OCI-LY7 (cell line): ENCODE measurements around the gene EMP1. TPM values are rescaled to one million over a fixed set of nuclear protein-coding genes. Genes with fewer than 3 reads are reported as not detected.

Experiments
- BruUV-seq: library from RNA; stranded (reverse); fragments of 400-500 nt; replicated peaks from 2 replicates; lab custom pipeline; 2021; lab: Mats Ljungman, UMichigan
- CTCF ChIA-PET: fragments of 300-600 bp; sonication (Branson Sonifier 250); formaldehyde crosslinking; loops from one replicate; lab custom pipeline; 2022; ENCODE audit warnings: antibody characterized with exemption; ENCODE audit not compliant: unreplicated experiment; lab: Charles Lee
- POLR2A ChIA-PET: fragments of 300-600 bp; sonication (Branson Sonifier 250); formaldehyde crosslinking; loops from one replicate; lab custom pipeline; 2022; ENCODE audit warnings: antibody characterized with exemption; lab: Charles Lee
- DNase-seq: peaks from one replicate; pipeline ENCODE4 v3.0.0-alpha.2; 2015; ENCODE audit warnings: low spot score
- H2AFZ ChIP-seq: fragments of 200-600 bp; sonication (generic), shearing (Covaris generic); 2 replicates; pipeline ENCODE4 v1.6.1; 2014; ENCODE audit warnings: mild to moderate bottlenecking, antibody characterized with exemption, low read length, moderate library complexity
- H3K27ac ChIP-seq: fragments of 200-600 bp; sonication (generic); 2 replicates; pipeline ENCODE4 v1.5.1; 2014; ENCODE audit warnings: mixed run types, low read depth, mild to moderate bottlenecking, moderate library complexity, low read length, inconsistent platforms; ENCODE audit not compliant: poor library complexity, severe bottlenecking
- H3K36me3 ChIP-seq: fragments of 200-600 bp; sonication (generic); 2 replicates; pipeline ENCODE4 v1.6.1; 2014; ENCODE audit warnings: mild to moderate bottlenecking, antibody characterized with exemption, low read length, moderate library complexity, mixed read lengths; ENCODE audit not compliant: insufficient read depth
- H3K4me1 ChIP-seq: fragments of 200-600 bp; sonication (generic); 2 replicates; pipeline ENCODE4 v1.5.1; 2014; ENCODE audit warnings: mild to moderate bottlenecking, low read length; ENCODE audit not compliant: insufficient read depth, poor library complexity, severe bottlenecking
- H3K4me2 ChIP-seq: fragments of 200-600 bp; sonication (generic); 2 replicates; pipeline ENCODE4 v1.6.1; 2014; ENCODE audit warnings: mild to moderate bottlenecking, low read length
- H3K4me3 ChIP-seq: fragments of 200-600 bp; sonication (generic); 2 replicates; pipeline ENCODE4 v1.5.1; 2014; ENCODE audit warnings: mild to moderate bottlenecking, low read depth, low read length; ENCODE audit not compliant: poor library complexity, severe bottlenecking
- H3K79me2 ChIP-seq: fragments of 200-600 bp; sonication (generic); 2 replicates; pipeline ENCODE4 v1.6.1; 2016; ENCODE audit warnings: low read depth, mild to moderate bottlenecking, low read length, moderate library complexity, mixed read lengths; ENCODE audit not compliant: insufficient read depth
- H3K9me2 ChIP-seq: fragments of 200-600 bp; sonication (generic); 2 replicates; pipeline ENCODE4 v1.6.1; 2016; ENCODE audit warnings: mild to moderate bottlenecking, low read length, mixed read lengths; ENCODE audit not compliant: insufficient read depth
- H3K9me3 ChIP-seq: fragments of 200-600 bp; sonication (generic); 2 replicates; pipeline ENCODE4 v1.6.1; 2014; ENCODE audit warnings: mild to moderate bottlenecking, mixed run types, low read length, mixed read lengths
- H4K20me1 ChIP-seq: fragments of 200-600 bp; sonication (generic); 2 replicates; pipeline ENCODE4 v1.6.1; 2014; ENCODE audit warnings: mild to moderate bottlenecking, antibody characterized with exemption, low read length, moderate library complexity, mixed read lengths; ENCODE audit not compliant: insufficient read depth
- CTCF ChIP-seq: fragments of 200-600 bp; sonication (generic); conservative IDR thresholded peaks from 2 replicates; pipeline ENCODE4 v1.5.1; 2014; ENCODE audit warnings: mild to moderate bottlenecking, antibody characterized with exemption, low read length, moderate library complexity, mixed read lengths
- EZH2phosphoT487 ChIP-seq: fragments of 200-600 bp; sonication (generic); IDR thresholded peaks from 2 replicates; pipeline ENCODE4 v1.6.1; 2018; ENCODE audit warnings: low read depth, borderline replicate concordance, mild to moderate bottlenecking, mixed run types, antibody characterized with exemption, low read length, moderate library complexity, mixed read lengths
- intact Hi-C: fragments of 100-400 bp; cut with micrococcal nuclease; formaldehyde crosslinking; loops from one replicate; pipeline ENCODE4 v1.10.0; 2022; ENCODE audit not compliant: unreplicated experiment
- total RNA-seq, 2 experiments: library from RNA; depleted of rRNA in 1 of 2; stranded (reverse); fragments of >200 nt in 1 of 2; shearing (Covaris generic) in 1 of 2; gene quantifications; 2 replicates each; pipeline ENCODE4 v1.2.3, GENCODE V29; 2014 to 2022

Gene EMP1
- total RNA-seq, 2 experiments from 2014 or later = 0.40 TPM; not detected in 1

DNA sequence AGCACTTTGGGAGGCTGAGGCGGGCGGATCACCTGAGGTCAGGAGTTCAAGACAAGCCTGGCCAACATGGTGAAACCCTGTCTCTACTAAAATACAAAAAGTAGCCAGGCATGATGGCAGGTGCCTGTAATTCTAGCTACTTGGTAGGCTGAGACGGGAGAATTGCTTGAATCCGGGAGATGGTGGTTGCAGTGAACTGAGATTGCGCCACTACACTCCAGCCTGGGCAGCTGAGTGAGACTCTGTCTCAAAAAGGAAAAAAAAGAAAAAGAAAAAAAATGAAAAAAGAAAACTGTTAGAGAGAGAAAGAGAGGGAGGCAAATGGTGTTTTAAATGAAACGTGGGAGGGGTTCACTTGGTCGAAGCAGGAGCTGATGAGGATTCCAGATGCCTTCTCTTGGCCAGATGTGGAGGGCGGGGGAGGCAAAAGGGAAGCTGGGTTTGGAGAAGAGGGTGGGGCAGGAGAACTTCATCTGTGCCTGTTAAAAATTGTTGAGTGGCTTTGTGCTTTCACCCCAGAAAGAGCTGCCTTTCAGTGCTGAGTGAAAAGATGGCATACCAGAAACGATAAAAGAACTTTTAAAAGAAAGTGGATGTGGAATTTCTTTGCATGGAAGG, 1.1 kb downstream of the EMP1 start:
- Histone ChIP-seq H3K79me2 (no peaks in the 10 kb centered on the region), H3K4me3 (no peak overlapping the region), H3K9me2 (no peaks in the 10 kb centered on the region), H3K4me2 (no peak overlapping the region), H3K9me3 (no peaks in the 10 kb centered on the region), H2AFZ (no peak overlapping the region), H3K27ac (no peak overlapping the region), H3K36me3 (no peaks in the 10 kb centered on the region), H3K4me1 (no peaks in the 10 kb centered on the region), H4K20me1 (no peaks in the 10 kb centered on the region)
- CTCF ChIA-PET = no interaction called here
- BruUV-seq = no TSS peak
- intact Hi-C loops = no loop called here
- DNase-seq = no peak
- TF ChIP-seq EZH2phosphoT487 (no peak), CTCF (no peak)
- POLR2A ChIA-PET = no interaction called here

GRCh38 chr12:13198241-13198640, 1.7 kb downstream of the EMP1 start:
- Histone ChIP-seq H3K9me2 (no peaks in the 10 kb centered on the region), H3K4me1 (no peaks in the 10 kb centered on the region), H4K20me1 (no peaks in the 10 kb centered on the region), H3K79me2 (no peaks in the 10 kb centered on the region), H2AFZ (no peak overlapping the region), H3K4me2 (no peak overlapping the region), H3K36me3 (no peaks in the 10 kb centered on the region), H3K4me3 (no peak overlapping the region), H3K27ac (no peak overlapping the region), H3K9me3 (no peaks in the 10 kb centered on the region)
- no peak for TF ChIP-seq CTCF
- TF ChIP-seq EZH2phosphoT487 = no peak
- intact Hi-C loops = no loop called here
- no TSS peak for BruUV-seq
- POLR2A ChIA-PET = no interaction called here
- DNase-seq = no peak
- CTCF ChIA-PET = interaction anchor here (0.6 kb wide), 1 partner anchor 279 kb away, joined by 3 read pairs; no protein-coding TSS in a partner anchor

- Histone ChIP-seq H3K9me3 (no peaks in the 10 kb centered on the region), H3K4me2 (no peak overlapping the region), H3K9me2 (no peaks in the 10 kb centered on the region), H3K79me2 (no peaks in the 10 kb centered on the region), H2AFZ (no peak overlapping the region), H4K20me1 (no peaks in the 10 kb centered on the region), H3K4me1 (no peaks in the 10 kb centered on the region), H3K4me3 (no peak overlapping the region), H3K27ac (no peak overlapping the region), H3K36me3 (no peaks in the 10 kb centered on the region)
- CTCF ChIA-PET = interaction anchor here (0.6 kb wide), 1 partner anchor 280 kb away, joined by 3 read pairs; no protein-coding TSS in a partner anchor
- TF ChIP-seq CTCF (no peak), EZH2phosphoT487 (no peak)
- intact Hi-C loops = no loop called here
- no TSS peak for BruUV-seq
- no peak for DNase-seq
- POLR2A ChIA-PET = no interaction called here
These were observed 2.4 kb downstream of the EMP1 start for GRCh38 chr12:13198876-13199275.
